ENCODE data around the gene TFAP2C. TPM values are rescaled to one million over a fixed set of nuclear protein-coding genes. Genes with fewer than 3 reads are reported as not detected.

Gene TFAP2C
- total RNA-seq, 3 donors from 2014 or later = 1.8 to 66.9 (median 24.9) TPM

DNA sequence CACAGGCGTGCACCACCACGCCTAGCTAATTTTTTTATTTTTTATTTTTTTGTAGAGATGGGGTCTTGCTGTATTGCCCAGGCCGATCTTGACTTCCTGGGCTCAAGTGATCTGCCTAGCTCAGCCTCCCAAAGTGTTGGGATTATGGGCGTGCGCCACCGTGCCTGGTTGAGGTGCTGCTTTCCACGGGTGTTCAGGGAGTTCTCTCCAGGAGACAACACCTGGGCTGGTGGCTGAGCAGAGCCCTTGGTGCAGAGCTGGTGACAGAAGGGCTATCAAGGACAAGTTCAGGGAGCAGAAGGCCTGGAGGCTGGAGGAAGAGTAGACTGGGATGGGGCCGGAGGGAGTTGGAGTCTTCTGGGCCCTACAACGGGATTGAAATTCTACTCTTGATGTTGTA lies 34.6 kb downstream of the TFAP2C start:
- Histone ChIP-seq H3K4me3 (no peak overlapping the region), H3K9me3 (no peaks in the 10 kb centered on the region), H3K27me3 (no peaks in the 10 kb centered on the region), H3K4me1 (no peaks in the 10 kb centered on the region), H3K27ac (no peak overlapping the region), H3K36me3 (no peaks in the 10 kb centered on the region)
- intact Hi-C loops (cut with DNase I; ENCODE audit: low total_unique reads) = no loop called here
- no peak for DNase-seq (ENCODE audit: low spot score in 2 of 2)
- TF ChIP-seq CTCF (IDR thresholded peaks at IDR 0.05) (no peak), POLR2AphosphoS5 (IDR thresholded peaks at IDR 0.05) (no peak), POLR2A (IDR thresholded peaks at IDR 0.05) (no peak)

- no peak for TF ChIP-seq POLR2A (IDR thresholded peaks at IDR 0.05)
- TF ChIP-seq CTCF (IDR thresholded peaks at IDR 0.05) = no peak
- TF ChIP-seq POLR2AphosphoS5 (IDR thresholded peaks at IDR 0.05) = no peak
- no peak overlapping the region for H3K4me3 ChIP-seq
- H3K4me1 ChIP-seq = no peaks in the 10 kb centered on the region
- intact Hi-C loops (cut with DNase I; ENCODE audit: low total_unique reads) = no loop called here
- H3K36me3 ChIP-seq = no peaks in the 10 kb centered on the region
- no peak overlapping the region for H3K27ac ChIP-seq
- H3K9me3 ChIP-seq = no peaks in the 10 kb centered on the region
- no peak for DNase-seq (ENCODE audit: low spot score in 2 of 2)
- H3K27me3 ChIP-seq = no peaks in the 10 kb centered on the region
Measured at GRCh38 chr20:56664796-56665195, 35.7 kb downstream of the TFAP2C start.

- Histone ChIP-seq H3K27ac (no peak overlapping the region), H3K9me3 (no peaks in the 10 kb centered on the region), H3K4me1 (no peaks in the 10 kb centered on the region), H3K27me3 (no peaks in the 10 kb centered on the region), H3K36me3 (no peaks in the 10 kb centered on the region), H3K4me3 (no peak overlapping the region)
- intact Hi-C loops (cut with DNase I; ENCODE audit: low total_unique reads) = no loop called here
- TF ChIP-seq POLR2A (IDR thresholded peaks at IDR 0.05) (no peak), CTCF (IDR thresholded peaks at IDR 0.05) (no peak), POLR2AphosphoS5 (IDR thresholded peaks at IDR 0.05) (no peak)
- no peak for DNase-seq (ENCODE audit: low spot score in 2 of 2)
Measured at GRCh38 chr20:56665806-56666205, 36.7 kb downstream of the TFAP2C start.

DNA sequence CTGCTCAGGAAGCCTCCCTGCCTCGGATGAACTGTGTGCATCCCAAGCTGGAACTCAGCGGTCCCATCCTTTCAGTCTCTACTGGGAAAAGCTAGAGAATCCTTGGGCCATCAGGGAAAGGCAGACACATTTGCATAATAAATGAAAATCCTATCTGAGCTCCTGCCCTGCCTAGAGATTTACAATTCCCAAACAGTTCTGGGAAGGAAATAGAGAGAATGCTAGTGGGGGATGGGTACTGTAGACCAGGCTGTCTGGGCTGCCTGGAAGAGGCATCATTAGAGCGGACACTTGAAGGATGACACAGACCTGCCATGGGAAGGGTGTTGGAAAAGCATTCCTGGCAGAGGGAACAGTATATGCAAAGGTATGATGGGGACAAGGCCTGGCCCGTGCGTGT lies 44.3 kb downstream of the TFAP2C start:
- no peak overlapping the region for H3K27ac ChIP-seq
- H3K4me3 ChIP-seq = no peak overlapping the region
- intact Hi-C loops (cut with DNase I; ENCODE audit: low total_unique reads) = no loop called here
- H3K36me3 ChIP-seq = no peaks in the 10 kb centered on the region
- H3K9me3 ChIP-seq = no peaks in the 10 kb centered on the region
- H3K27me3 ChIP-seq = no peaks in the 10 kb centered on the region
- no peak for DNase-seq (ENCODE audit: low spot score in 2 of 2)
- TF ChIP-seq POLR2A (IDR thresholded peaks at IDR 0.05) = no peak
- TF ChIP-seq POLR2AphosphoS5 (IDR thresholded peaks at IDR 0.05) = no peak
- TF ChIP-seq CTCF (IDR thresholded peaks at IDR 0.05) = no peak
- H3K4me1 ChIP-seq = no peaks in the 10 kb centered on the region

- intact Hi-C loops (cut with DNase I; ENCODE audit: low total_unique reads) = no loop called here
- no peak for TF ChIP-seq POLR2A (IDR thresholded peaks at IDR 0.05)
- no peak for DNase-seq (ENCODE audit: low spot score in 2 of 2)
Measured at GRCh38 chr20:56676001-56676400, 46.9 kb downstream of the TFAP2C start.

DNA sequence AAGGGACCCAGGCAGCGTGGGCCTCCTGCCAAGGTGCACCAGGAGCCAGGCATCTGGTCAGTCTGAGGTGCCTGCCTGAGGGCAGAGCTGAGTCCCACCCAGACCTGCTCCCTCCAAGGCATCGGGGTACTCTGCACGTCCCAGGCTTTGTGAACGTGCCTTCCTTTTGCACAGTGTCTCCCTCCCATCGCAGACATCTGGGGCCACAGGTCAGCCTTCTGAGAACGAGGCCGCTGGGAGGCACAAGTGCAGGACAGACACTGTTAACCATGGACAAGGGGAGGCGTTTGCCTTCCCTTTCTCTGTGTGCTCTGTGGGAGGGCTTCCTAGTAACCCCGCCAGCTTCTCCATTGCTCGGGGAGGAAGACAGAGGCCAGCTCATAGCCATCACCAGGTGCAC lies 47.6 kb downstream of the TFAP2C start:
- DNase-seq (ENCODE audit: low spot score in 2 of 2) = no peak
- intact Hi-C loops (cut with DNase I; ENCODE audit: low total_unique reads) = no loop called here
- Histone ChIP-seq H3K4me3 (no peak overlapping the region), H3K36me3 (no peaks in the 10 kb centered on the region), H3K27ac (peak overlapping the region; percentile 58 to 65), H3K4me1 (no peaks in the 10 kb centered on the region), H3K9me3 (no peaks in the 10 kb centered on the region), H3K27me3 (no peaks in the 10 kb centered on the region)
- TF ChIP-seq POLR2AphosphoS5 (IDR thresholded peaks at IDR 0.05) = no peak
- no peak for TF ChIP-seq POLR2A (IDR thresholded peaks at IDR 0.05)
- TF ChIP-seq CTCF (IDR thresholded peaks at IDR 0.05) = no peak

More at GRCh38 chr20:56676001-56676400, 46.9 kb downstream of the TFAP2C start:
- Histone ChIP-seq H3K27ac (peak overlapping the region; percentile 63 to 65), H3K27me3 (no peaks in the 10 kb centered on the region), H3K4me1 (no peaks in the 10 kb centered on the region), H3K9me3 (no peaks in the 10 kb centered on the region), H3K36me3 (no peaks in the 10 kb centered on the region), H3K4me3 (no peak overlapping the region)

Data from breast epithelium (tissue), 4 donors.